ENCODE measurements around the gene ACOT7.
"Not testable (repeated sequence)": the region's sequence is repeated elsewhere in the genome, so short reads cannot be mapped to it uniquely, and the experiment has no call there.

Gene ACOT7

DNA sequence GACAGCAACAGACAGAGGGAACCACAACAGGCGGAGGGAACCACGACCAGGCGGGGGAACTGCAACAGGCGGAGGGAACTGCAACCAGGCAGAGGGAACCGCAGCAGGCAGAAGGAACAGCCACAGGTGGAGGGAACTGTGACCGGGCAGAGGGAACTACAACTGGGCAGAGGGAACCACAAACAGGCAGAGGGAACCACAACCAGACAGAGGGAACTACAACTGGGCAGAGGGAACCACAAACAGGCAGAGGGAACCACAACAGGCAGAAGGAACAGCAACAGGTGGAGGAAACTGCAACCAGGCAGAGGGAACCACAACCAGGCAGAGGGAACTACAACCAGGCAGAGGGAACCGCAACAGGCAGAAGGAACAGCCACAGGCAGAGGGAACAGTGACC, 85.9 kb downstream of the ACOT7 start:
- DNase-seq: not testable (repeated sequence)

GRCh38 chr1:6307099-6307498, 86.5 kb downstream of the ACOT7 start:
- DNase-seq: no peak

- DNase-seq: no peak
Observed at GRCh38 chr1:6303397-6304012, 90.1 kb downstream of the ACOT7 start.

- no peak for DNase-seq
Observed at GRCh38 chr1:6302568-6302967, 91.0 kb downstream of the ACOT7 start.

- DNase-seq: no peak
Observed at GRCh38 chr1:6301526-6301925, 92.0 kb downstream of the ACOT7 start.

- no peak for DNase-seq
Observed at GRCh38 chr1:6300342-6301048, 93.1 kb downstream of the ACOT7 start.

GRCh38 chr1:6299557-6300165, 93.9 kb downstream of the ACOT7 start:
- DNase-seq: no peak

GRCh38 chr1:6298940-6299465, 94.6 kb downstream of the ACOT7 start:
- no peak for DNase-seq

DNA sequence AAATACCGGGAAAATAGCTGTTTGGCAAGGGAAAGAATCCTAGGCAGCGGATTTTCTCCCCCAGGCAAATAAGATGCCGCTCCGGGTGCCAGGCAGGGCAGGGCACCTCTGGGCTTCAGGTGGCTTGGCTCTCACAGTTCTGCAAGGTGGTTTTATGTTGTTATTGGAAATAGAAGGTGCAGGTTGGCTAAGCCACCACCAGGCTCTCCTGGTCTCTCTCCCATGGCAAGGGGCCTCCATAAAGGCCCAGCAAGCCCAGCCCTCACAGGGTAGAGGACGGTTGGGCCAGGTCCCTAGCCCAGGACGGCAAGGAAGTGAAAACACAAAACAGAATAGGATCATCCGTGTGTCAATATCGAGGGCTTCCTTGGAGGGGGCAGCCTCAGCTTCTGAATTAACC, 95.0 kb downstream of the ACOT7 start:
- DNase-seq: no peak

GRCh38 chr1:6295910-6296309, 97.7 kb downstream of the ACOT7 start:
- DNase-seq: no peak

GRCh38 chr1:6294890-6295556, 98.5 kb downstream of the ACOT7 start:
- no peak for DNase-seq

DNA sequence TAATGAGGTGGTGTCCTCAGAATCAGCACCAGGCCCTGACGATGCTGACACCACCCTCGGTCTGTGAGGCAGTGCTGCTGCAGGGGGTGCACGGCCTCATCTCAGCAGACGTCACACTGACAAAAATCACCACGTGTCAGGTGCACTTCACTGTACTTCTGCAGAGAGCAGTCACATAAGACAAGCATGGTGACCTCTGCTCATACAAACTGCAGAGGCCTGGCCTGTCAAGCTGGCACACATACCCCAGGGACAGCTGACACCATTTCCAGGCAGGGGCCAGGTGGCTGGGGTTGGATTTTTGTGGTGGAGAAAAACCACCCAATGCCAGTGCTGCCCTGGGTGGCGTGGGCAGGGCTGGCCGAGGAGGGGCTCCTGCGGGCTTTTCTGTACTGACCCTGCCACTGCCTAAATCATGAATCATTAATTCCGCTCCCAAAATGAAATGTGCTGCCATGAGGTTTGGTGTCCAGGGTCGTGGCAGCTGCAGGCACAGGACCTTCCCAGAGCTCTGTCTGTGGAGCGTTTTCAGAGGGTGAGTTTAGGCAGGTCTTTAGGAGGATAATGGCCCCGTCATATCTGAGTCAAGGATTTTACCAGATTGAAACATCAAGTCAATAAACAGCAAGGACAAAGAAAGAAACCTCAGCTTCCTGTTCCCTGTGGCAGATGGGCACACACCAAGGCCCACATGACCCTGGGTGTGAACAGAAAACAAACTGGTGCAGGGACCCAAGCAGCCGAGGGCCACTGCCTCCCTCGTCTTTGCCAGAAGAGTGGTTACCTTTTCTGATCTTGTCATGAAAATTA, 99.3 kb downstream of the ACOT7 start:
- no peak for DNase-seq

GRCh38 chr1:6292102-6292501, 101.5 kb downstream of the ACOT7 start:
- no peak for DNase-seq

- DNase-seq: no peak
Observed at GRCh38 chr1:6288665-6289064, 104.9 kb downstream of the ACOT7 start.

- no peak for DNase-seq
Observed at GRCh38 chr1:6288026-6288425, 105.5 kb downstream of the ACOT7 start.

- no peak for DNase-seq
Observed at GRCh38 chr1:6287431-6287886, 106.1 kb downstream of the ACOT7 start.

GRCh38 chr1:6287029-6287428, 106.5 kb downstream of the ACOT7 start:
- no peak for DNase-seq

GRCh38 chr1:6286266-6286665, 107.3 kb downstream of the ACOT7 start:
- DNase-seq: no peak

DNA sequence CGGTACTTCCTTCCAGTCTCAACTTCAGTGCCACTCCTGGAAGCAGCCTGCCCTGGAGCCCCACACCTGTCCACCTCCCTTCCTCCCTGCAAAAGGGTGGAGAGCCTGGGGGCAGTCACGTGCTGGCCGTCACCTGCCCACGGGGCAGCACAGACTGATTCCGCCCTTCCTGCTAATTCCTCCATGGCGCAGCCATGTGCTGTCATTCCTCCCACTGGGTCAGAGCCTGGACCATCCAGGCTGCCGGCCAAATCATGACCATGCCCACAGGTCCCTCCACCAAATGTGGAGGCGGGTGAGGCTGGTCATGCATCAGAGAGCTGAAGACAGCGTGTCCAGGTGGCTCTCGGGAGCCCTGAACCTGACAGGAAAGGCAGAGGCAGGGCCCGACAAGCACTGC, 108.2 kb downstream of the ACOT7 start:
- DNase-seq: no peak

- no peak for DNase-seq
Observed at GRCh38 chr1:6282577-6283270, 110.8 kb downstream of the ACOT7 start.

- no peak for DNase-seq
Observed at GRCh38 chr1:6281511-6282402, 111.8 kb downstream of the ACOT7 start.
